NT2/D1 (cell line): ENCODE data around the gene EPS15.

Experiments
- DNase-seq: peaks from one replicate; pipeline ENCODE4 v3.0.0-alpha.2; 2011; ENCODE audit warnings: low read depth, low spot score
- H3K27me3 ChIP-seq: 2 replicates; pipeline ENCODE4 v1.6.0; 2011; ENCODE audit warnings: mild to moderate bottlenecking; ENCODE audit not compliant: insufficient read length, insufficient read depth
- H3K36me3 ChIP-seq: 2 replicates; pipeline ENCODE4 v1.6.1; 2011; ENCODE audit warnings: mild to moderate bottlenecking, low read length, mixed read lengths; ENCODE audit not compliant: insufficient read depth, insufficient read length
- H3K4me1 ChIP-seq: 2 replicates; pipeline ENCODE4 v1.5.1; 2011; ENCODE audit not compliant: insufficient read depth, insufficient read length
- H3K4me3 ChIP-seq: 2 replicates; pipeline ENCODE4 v1.5.1; 2011; ENCODE audit warnings: low read depth; ENCODE audit not compliant: insufficient read length
- H3K9ac ChIP-seq: 2 replicates; pipeline ENCODE4 v1.6.0; 2011; ENCODE audit warnings: low read depth; ENCODE audit not compliant: insufficient read length
- H3K9me3 ChIP-seq: 2 replicates; pipeline ENCODE4 v1.5.1; 2011; ENCODE audit warnings: mild to moderate bottlenecking, low read length; ENCODE audit not compliant: insufficient read depth
- SUZ12 ChIP-seq: IDR thresholded peaks from 2 replicates; pipeline ENCODE4 v1.6.1; 2011; ENCODE audit not compliant: insufficient read length, insufficient read depth; ENCODE audit errors: extremely low read depth
- YY1 ChIP-seq: IDR thresholded peaks from 2 replicates; pipeline ENCODE4 v1.6.1; 2011; ENCODE audit not compliant: insufficient read length, insufficient read depth
- ZNF274 ChIP-seq: IDR thresholded peaks from 2 replicates; pipeline ENCODE4 v1.6.1; 2011; ENCODE audit warnings: mild to moderate bottlenecking, low read depth, low read length

Gene EPS15

GRCh38 chr1:51560034-51560433 lies 41.0 kb upstream of the EPS15 start:
- H3K36me3 ChIP-seq = no peaks in the 10 kb centered on the region
- H3K9ac ChIP-seq = no peak overlapping the region
- no peak for TF ChIP-seq SUZ12
- no peak for TF ChIP-seq ZNF274
- TF ChIP-seq YY1 = no peak
- DNase-seq = no peak
- no peaks in the 10 kb centered on the region for H3K9me3 ChIP-seq
- H3K4me1 ChIP-seq = peaks cover 10% of the 10 kb centered on the region
- H3K4me3 ChIP-seq = no peak overlapping the region
- H3K27me3 ChIP-seq = no peaks in the 10 kb centered on the region

GRCh38 chr1:51559501-51559900 lies 40.4 kb upstream of the EPS15 start:
- H3K36me3 ChIP-seq = no peaks in the 10 kb centered on the region
- no peak for TF ChIP-seq SUZ12
- no peak overlapping the region for H3K9ac ChIP-seq
- H3K27me3 ChIP-seq = no peaks in the 10 kb centered on the region
- peaks cover 5% of the 10 kb centered on the region for H3K4me1 ChIP-seq
- H3K4me3 ChIP-seq = no peak overlapping the region
- DNase-seq = no peak
- no peaks in the 10 kb centered on the region for H3K9me3 ChIP-seq

GRCh38 chr1:51559064-51559500 lies 40.0 kb upstream of the EPS15 start:
- H3K4me1 ChIP-seq = peaks cover 4% of the 10 kb centered on the region
- H3K36me3 ChIP-seq = no peaks in the 10 kb centered on the region
- DNase-seq = no peak
- no peaks in the 10 kb centered on the region for H3K27me3 ChIP-seq
- no peaks in the 10 kb centered on the region for H3K9me3 ChIP-seq
- TF ChIP-seq ZNF274 = no peak
- no peak for TF ChIP-seq SUZ12
- no peak for TF ChIP-seq YY1
- H3K4me3 ChIP-seq = no peak overlapping the region
- H3K9ac ChIP-seq = no peak overlapping the region

- TF ChIP-seq ZNF274 (no peak), YY1 (no peak), SUZ12 (no peak)
- no peak for DNase-seq
- Histone ChIP-seq H3K9ac (no peak overlapping the region), H3K9me3 (no peaks in the 10 kb centered on the region), H3K27me3 (no peaks in the 10 kb centered on the region), H3K36me3 (no peaks in the 10 kb centered on the region), H3K4me1 (peaks cover 4% of the 10 kb centered on the region), H3K4me3 (no peak overlapping the region)
Measured at GRCh38 chr1:51558375-51558924, 39.4 kb upstream of the EPS15 start.

DNA sequence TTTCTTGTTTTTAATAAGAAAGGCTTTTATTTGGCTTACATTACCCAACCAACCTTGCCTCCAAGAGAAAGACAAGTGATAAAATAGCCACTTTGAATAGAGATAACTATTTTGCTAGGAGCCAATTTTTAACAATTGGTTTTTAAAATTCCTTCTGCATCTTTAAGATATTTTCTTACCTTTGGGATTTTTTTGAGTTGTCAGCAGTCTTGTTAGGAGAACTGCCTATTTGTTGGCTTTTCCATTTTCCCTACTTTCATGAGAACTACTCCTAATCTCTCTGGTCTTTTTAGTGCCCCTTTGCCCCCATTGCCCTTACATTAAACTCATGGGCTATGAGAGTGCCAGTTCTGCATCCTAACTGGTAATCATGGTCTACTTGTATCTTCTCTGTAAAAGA lies 38.1 kb upstream of the EPS15 start:
- H3K4me3 ChIP-seq = no peak overlapping the region
- H3K9me3 ChIP-seq = no peaks in the 10 kb centered on the region
- no peaks in the 10 kb centered on the region for H3K27me3 ChIP-seq
- H3K36me3 ChIP-seq = no peaks in the 10 kb centered on the region
- TF ChIP-seq ZNF274 (no peak), SUZ12 (no peak), YY1 (no peak)
- H3K4me1 ChIP-seq = peaks cover 4% of the 10 kb centered on the region
- DNase-seq = no peak
- no peak overlapping the region for H3K9ac ChIP-seq

GRCh38 chr1:51555866-51556619 lies 37.0 kb upstream of the EPS15 start:
- no peak for DNase-seq
- H3K36me3 ChIP-seq = no peaks in the 10 kb centered on the region
- H3K27me3 ChIP-seq = no peaks in the 10 kb centered on the region
- no peaks in the 10 kb centered on the region for H3K9me3 ChIP-seq
- no peak overlapping the region for H3K4me3 ChIP-seq
- TF ChIP-seq YY1 = no peak
- TF ChIP-seq ZNF274 = no peak
- no peak for TF ChIP-seq SUZ12
- H3K9ac ChIP-seq = no peak overlapping the region
- H3K4me1 ChIP-seq = peaks cover 4% of the 10 kb centered on the region

DNA sequence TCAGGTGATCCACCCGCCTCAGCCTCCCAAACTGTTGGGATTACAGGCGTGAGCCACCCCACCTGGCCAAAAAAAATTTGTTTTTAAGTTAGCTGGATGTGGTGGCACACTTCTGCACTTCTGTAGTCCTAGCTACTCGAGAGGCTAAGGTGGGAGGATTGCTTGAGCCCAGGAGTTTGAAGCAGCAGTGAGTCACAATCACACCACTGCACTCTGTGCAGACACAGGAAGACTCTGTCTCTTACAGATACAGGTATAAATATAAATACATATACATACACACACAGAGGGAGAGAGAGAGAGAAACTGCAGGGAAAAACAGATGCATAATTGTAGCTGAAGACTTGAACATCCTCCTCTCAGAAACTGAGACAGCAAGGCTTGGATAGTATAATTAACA lies 34.8 kb upstream of the EPS15 start:
- Histone ChIP-seq H3K27me3 (no peaks in the 10 kb centered on the region), H3K9ac (no peak overlapping the region), H3K36me3 (no peaks in the 10 kb centered on the region), H3K9me3 (no peaks in the 10 kb centered on the region), H3K4me1 (peaks cover 2% of the 10 kb centered on the region), H3K4me3 (no peak overlapping the region)
- DNase-seq = no peak
- no peak for TF ChIP-seq ZNF274
- no peak for TF ChIP-seq SUZ12
- TF ChIP-seq YY1 = no peak
